ENCODE results near the gene IGFL3. TPM values are rescaled to one million over a fixed set of nuclear protein-coding genes. Genes with fewer than 3 reads are reported as not detected.

IGFL3 gene
- total and polyA plus RNA-seq, 9 of the 15 experiments (the other 6 are each of a cell fraction or from before 2014, with no cell fraction given): not detected

DNA sequence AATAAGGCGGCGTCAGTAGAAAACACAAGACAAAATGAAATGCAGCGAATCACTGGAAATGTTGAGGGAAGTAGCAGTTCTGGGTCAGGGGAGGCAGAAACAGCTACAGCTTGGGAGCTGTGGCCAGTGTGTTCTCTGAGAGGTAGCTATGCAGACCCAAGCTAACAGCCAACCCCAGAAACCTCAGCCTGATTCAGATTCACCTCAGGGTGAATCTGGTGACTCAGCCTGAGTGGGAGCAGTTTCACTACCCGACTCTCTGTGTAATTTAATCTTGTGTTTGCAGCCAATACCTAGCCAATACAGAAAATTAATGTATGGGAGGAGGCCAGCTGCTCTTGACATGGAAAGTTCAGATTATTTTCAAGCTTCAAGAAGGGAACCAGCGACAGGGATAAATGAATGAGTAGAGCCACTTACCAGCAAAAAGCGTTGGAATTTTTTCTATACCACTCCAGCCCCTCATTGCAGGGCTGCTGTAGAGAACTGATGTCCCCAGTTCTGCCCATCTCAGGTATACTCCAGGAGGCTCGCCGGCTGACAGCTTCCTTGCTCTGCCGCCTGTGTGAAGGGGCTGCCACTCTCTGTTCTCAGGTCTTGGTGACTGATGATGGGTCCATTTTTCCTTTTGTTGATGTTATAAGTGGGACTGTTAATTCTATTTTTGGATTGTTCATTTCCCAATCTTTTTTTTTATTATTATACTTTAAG, 8.9 kb downstream of the IGFL3 start:
- intact Hi-C loops (cut with micrococcal nuclease) (no loop called here), in situ Hi-C loops (cut with MboI) (no loop called here)
- under 1% methylated on average over 9 of the region's 9 CpGs for WGBS (ENCODE audit: insufficient coverage, low coverage, missing lambda C conversion rate)
- Histone ChIP-seq H3K36me3 (ENCODE audit: control insufficient read depth, insufficient read depth, low read length) (no peaks in the 10 kb centered on the region), H3K4me3 (no peak overlapping the region), H2AFZ (ENCODE audit: low read depth, low read length) (no peak overlapping the region), H3K9ac (ENCODE audit: insufficient read depth in 1 of 2, low read depth in 2 of 2, low read length in 2 of 2) (no peak overlapping the region), H3K9me1 (ENCODE audit: control insufficient read depth, insufficient read depth, low read length) (no peaks in the 10 kb centered on the region), H3K4me2 (ENCODE audit: insufficient read depth, low read length) (no peak overlapping the region), H3K9me3 (replicated peaks; ENCODE audit: control insufficient read depth, insufficient read depth, low read depth, low read length) (no peaks in the 10 kb centered on the region), H3K27me3 (ENCODE audit: control insufficient read depth in 2 of 2, insufficient read depth in 2 of 2, low read length in 2 of 2) (peaks cover 0 to 5% of the 10 kb centered on the region in 2 experiments; a peak in 1 of 5 replicates), H4K20me1 (replicated peaks; ENCODE audit: control insufficient read depth, insufficient read depth, low read length) (no peaks in the 10 kb centered on the region), H3K27ac (ENCODE audit: extremely low read depth, low read depth, low read length) (no peak overlapping the region), H3K79me2 (ENCODE audit: control insufficient read depth, insufficient read depth, low read length) (no peaks in the 10 kb centered on the region), H3K4me1 (replicated peaks in 1 of 2; ENCODE audit: control insufficient read depth in 2 of 2, insufficient read depth in 2 of 2, low read length in 2 of 2) (no peaks in the 10 kb centered on the region)
- no peak for TF ChIP-seq KLF10 (CRISPR knock-in tag; IDR thresholded peaks at IDR 0.05)
- no peak for TF ChIP-seq CHD7 (IDR thresholded peaks at IDR 0.05; ENCODE audit: low read depth, low read length)
- 0 out of 2 replicates have a peak, but pooled peaks have one; percentile 18 for TF ChIP-seq JUND (IDR thresholded peaks at IDR 0.05; ENCODE audit: borderline replicate concordance, low read depth, low read length)
- TF ChIP-seq JUND (tag; IDR thresholded peaks at IDR 0.05; ENCODE audit: borderline replicate concordance, low read depth, low read length): no peak
- 0 out of 2 replicates have a peak, but pooled peaks have one; percentile 18 for TF ChIP-seq FOSL1 (tag; conservative IDR thresholded peaks at IDR 0.05)
- ATAC-seq (no peak), FAIRE-seq (no peak), DNase-seq (ENCODE audit: extremely low read depth in 1 of 4, low spot score in 3 of 4) (no peak)
- POLR2A ChIA-PET: no interaction called here
- BruUV-seq (replicated peaks): no TSS peak
- CTCF ChIA-PET (ENCODE audit: low intra/inter-chr PET ratio): no interaction called here

All from K562 (cell line).